Activated CD4-positive, alpha-beta memory T cell treated with anti-CD3 and anti-CD28 coated beads, Interleukin-2, amount 10 ng/mL, durations not matched to agents 7 days and 5 days (primary cell): Measurements from ENCODE around the gene FEN1. TPM values are rescaled to one million over a fixed set of nuclear protein-coding genes. Genes with fewer than 3 reads are reported as not detected.

Source experiments
- total RNA-seq, 2 experiments: library from RNA; stranded (reverse); gene quantifications; one replicate each; pipeline ENCODE4 v1.2.3, GENCODE V29; 2021

The FEN1 gene
- total RNA-seq, 2 experiments from 2014 or later: 104 to 105 TPM

Other genes starting within 250 kb of the FEN1 start
- gene SYT7, start 211.8 kb upstream of the FEN1 start, total RNA-seq: not detected
- under 1 TPM; 0.10 to 0.13 TPM for gene DAGLA, start 112.5 kb upstream of the FEN1 start, total RNA-seq
- gene MYRF, start 40.3 kb upstream of the FEN1 start, total RNA-seq: 1 to 10 TPM; 4.6 to 4.9 TPM
- 100 to 1,000 TPM; 192 to 196 TPM for gene TMEM258, start 312 bp upstream of the FEN1 start, total RNA-seq
- 10 to 100 TPM; 63.6 to 68.2 TPM for gene FADS1, start 24.1 kb downstream of the FEN1 start, total RNA-seq
- gene FADS2, start 35.4 kb downstream of the FEN1 start, total RNA-seq: 100 to 1,000 TPM; 251 to 253 TPM
- gene FADS3, start 98.6 kb downstream of the FEN1 start, total RNA-seq: 1 to 10 TPM; 5.2 to 5.4 TPM
- not detected for gene RAB3IL1, start 124.7 kb downstream of the FEN1 start, total RNA-seq
- under 1 TPM; 0.25 to 0.30 TPM for gene BEST1, start 157.4 kb downstream of the FEN1 start, total RNA-seq
- gene FTH1, start 174.7 kb downstream of the FEN1 start, total RNA-seq: 1,000 to 10,000 TPM; 1,164 to 1,189 TPM